Activated T-cell treated with anti-CD3 and anti-CD28 coated beads, Interleukin-2, amount 50 U/mL, for 48 hours (primary cell): ENCODE data around the gene PALS1.

Experiments
- DNase-seq, 2 experiments: peaks; one replicate each; pipeline ENCODE4 v3.0.0-alpha.2; 2020

PALS1 gene

DNA sequence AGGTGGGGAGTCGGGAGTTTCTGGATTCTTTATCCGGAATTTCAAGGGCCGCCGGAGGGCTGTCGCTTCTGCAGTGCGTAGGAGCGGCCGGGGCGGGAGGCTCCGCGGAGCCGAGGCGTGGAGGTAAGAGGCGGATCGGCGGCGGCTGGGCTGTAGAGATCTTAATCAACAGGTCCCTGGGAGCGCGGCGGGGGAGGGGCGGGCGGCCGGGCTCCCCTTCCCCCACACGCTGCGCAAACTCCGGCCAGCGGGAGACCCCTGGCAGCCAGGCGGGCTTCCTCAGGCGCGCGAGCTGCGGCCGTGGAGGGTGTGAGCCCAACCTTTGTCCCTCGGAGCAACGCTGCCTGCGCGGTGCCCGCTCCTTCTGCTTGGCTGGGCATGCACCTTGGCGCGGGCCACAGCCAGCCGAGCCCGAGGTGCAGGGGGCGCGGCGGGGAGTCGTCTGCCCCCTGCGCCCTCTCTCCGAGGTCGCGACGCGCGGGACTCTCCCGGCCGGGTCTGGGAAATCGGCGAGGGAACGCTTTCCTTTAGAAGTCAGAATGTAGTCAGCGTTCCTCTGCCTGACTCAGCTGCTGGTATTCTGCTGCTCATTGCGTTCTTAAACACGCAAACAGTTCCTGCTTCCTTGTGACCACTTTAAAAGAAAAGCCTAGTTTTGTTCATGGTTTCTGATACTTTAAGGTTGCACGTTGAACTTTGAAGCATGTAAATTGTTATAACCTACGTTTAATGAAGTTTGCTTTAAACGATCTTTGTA lies at the start of gene PALS1:
Gene PALS1, plus strand, starts transcription at position 25 of the 757 bp plus-strand sequence. CDS start 37,736 bp downstream, outside the sequence.
- no peak for DNase-seq

DNA sequence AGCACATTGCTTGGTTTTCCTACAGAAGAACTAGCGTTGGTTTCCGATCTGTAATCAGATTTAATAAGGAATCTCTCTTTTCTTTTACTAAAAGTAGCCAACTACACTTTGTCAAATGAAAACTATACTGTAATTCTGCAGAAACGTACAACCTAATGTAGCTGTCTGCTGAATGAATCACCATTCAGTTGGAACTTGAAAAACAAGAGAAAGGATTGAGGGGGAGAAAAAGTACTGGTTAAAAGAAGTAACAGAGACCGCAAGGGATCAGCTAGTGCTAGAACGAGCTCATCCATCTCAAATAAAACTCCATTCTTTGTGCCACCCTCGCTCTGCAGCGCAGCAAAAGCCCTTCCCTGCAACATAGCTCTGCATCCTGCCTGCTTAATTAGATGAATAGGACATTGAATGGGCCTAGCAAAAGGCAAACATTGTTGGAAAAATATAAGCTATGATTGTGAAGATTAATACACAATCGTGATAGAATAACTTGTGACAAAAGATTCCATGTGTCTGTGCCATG lies 49.4 kb upstream of the PALS1 start:
- DNase-seq = no peak

DNA sequence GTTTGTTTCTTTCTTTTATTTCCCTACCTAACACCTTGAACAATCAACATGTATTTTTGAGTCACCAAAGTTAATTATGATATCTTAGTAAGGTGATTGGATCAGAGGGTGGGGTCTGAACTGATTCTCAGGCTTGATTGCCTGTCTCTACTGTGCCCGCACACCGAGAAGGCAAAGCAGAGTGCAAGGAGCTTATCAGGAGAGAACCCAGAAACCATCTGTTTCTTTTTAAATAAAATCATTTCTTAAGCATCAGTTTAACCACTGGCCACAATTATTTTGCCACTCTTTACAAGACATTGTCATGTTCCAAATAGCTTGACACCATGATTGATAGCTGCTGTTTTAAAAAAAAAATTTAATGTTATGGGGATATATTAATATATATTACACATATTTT lies 48.9 kb upstream of the PALS1 start:
- DNase-seq = no peak

DNA sequence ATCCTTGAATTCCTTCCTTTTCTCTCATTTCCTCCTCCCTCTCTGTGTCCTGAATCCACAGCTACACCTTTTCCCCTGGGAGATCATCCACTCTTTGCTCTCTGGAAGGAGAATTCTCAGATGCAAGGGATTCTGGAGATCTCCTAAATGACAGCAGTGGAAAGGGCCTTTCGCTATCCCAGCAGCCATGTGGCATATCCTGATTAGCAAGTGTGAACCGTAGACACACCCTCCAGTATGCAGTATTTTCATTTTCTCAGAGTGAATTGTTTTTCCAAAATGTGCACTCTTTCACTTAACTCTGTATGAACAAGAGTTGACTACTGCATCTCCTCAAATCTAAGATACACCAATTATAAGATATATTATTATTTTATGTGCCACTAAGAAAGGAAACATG lies 46.0 kb upstream of the PALS1 start:
- DNase-seq = no peak

- DNase-seq = no peak
These were observed 42.2 kb upstream of the PALS1 start for GRCh38 chr14:67199016-67199415.

DNA sequence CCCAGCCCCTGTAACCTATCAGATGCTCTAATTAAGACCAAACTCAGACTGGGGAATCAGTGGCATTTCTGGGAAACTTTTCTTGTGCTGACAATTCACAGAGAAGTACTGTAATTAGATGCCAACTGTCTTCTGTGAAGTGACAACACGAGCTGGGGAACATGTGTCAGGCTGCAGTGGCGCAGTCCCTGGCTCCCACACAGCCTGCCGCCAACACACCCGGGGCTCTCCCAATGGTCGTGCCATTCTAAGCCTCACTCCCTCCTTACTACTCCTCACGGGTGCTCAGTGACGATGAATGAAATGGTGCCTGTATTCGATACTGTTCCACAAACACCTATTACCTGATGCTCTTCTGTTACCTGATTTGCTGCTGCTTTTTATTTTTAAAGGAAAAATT lies 33.4 kb upstream of the PALS1 start:
- no peak for DNase-seq

DNA sequence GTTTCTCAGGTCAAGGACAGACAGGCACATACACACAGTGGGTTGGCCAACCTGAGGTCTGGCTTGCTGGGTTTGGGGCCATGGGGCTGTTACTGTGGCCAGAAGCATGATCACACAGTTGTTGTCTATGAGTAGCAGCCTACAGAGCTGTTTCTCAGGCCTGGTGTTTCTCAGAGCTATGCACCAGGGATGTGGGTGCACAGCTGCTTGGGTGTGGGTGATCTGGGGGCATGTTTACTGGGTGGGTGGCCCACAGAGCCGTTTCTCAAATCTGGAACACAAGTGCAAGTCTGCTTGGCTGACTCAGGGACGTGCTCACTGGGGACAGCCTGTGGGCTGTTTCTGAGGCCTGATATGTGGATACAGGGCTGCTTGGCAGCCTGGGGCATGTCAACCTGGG lies 23.1 kb upstream of the PALS1 start:
- no peak for DNase-seq

DNA sequence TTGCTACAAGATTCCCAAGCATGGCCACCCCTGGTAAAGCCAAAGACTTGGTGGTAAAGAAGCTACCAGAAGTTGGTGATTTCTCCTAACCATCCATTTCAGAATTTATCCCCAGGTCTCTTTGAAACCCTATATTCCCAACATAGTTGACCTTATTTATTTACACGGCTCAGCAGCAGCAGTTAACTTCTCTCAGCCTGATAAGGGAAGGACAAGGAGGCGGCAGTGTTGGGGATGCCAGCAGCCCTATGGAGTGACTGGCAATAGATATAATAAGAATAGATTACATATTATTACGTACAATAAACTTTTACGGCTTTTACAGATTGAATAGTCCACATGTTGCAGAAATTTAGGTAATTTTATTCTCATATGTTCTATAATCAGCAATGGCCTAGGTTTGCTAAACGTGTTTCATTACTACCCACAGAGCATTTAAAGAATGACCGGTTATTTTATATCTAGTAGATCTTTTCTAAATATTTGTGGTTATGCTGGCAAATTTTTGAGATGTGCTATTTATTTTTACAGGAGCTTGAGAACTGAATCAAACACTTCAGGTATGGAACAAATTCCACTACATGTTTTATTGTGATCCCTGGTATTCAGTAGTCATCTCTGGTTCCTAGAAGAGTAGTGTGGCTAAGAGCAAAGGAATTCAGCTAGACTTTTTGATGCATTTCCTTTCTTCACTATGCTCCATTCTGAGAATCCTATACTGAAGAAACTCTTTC lies 19.8 kb upstream of the PALS1 start:
- DNase-seq = no peak

DNA sequence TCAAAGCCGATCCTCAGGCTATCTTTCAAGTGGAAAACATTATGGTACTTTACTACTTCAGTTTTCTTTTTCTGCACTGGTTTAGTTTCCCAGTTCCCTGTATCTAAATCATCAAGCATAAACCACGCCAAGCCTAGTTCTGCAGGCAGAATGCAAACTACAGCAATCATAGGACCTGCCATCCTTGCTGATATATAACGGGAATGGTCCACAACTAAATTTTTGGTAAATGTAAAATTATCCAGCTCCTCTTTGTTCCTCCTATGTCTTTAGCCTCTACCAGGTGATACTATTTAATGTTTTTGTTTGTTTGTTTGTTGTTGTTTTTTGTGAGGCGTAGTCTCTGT lies 19.3 kb upstream of the PALS1 start:
- no peak for DNase-seq

DNA sequence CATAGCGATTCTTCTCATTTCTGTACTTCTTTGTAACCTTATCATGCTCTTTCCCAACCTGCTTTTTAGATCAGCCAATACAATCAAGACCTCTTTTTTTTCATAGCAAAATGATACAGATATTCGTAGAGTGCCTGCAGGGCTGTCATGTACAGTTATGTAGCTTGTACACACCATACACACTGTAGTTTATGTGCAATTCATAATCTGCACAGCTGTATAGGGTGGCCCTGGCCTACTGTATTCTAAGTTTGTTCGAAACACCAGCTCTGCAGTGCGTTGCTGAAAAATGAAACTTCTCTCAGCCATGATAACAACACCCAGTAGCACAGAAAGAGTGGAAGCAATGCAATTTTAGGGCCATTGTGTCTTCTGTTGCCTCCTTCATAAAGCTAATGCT lies 15.7 kb upstream of the PALS1 start:
- no peak for DNase-seq

GRCh38 chr14:67228325-67228984 lies 12.8 kb upstream of the PALS1 start:
- no peak for DNase-seq

- DNase-seq = no peak
These were observed 9.2 kb upstream of the PALS1 start for GRCh38 chr14:67232066-67232465.

DNA sequence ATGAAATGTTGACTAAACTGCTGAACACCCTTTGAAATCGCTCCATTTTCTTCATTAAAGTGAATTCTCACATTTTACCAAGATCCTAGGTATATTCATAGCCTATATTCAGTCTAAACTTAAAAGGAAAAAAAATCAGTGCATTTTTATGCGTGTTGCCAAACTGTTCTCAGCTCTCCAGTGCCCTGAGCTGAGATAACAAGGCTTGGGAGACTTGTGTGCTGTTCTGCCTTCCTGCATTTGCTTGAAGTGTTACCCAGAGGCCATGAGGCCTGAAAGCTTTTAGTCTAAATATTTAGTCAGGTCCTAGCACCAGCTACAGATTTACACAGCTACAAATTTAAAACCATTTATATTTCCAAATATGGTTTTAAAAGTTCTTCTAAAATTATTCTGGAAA lies 8.6 kb upstream of the PALS1 start:
- no peak for DNase-seq

DNA sequence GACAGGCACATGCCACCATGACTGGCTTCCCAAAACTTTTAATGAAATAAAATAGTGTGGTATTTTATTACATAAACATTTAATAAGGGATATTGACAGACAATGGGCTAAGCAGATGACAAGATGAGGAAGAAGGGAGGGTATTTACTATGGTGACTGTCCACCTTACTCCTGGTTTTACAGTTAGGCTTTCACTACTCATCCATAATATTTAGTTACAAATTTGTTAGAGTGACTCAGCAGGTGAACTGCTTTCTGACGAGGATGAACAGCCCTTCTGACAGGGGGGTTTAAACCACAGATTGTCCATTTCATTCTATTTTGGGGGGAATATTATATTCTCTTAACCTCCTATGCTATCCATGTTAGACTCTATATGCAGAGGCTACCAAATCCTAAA lies 3.6 kb upstream of the PALS1 start:
- no peak for DNase-seq

- no peak for DNase-seq
These were observed 1.7 kb upstream of the PALS1 start for GRCh38 chr14:67239582-67239981.

DNA sequence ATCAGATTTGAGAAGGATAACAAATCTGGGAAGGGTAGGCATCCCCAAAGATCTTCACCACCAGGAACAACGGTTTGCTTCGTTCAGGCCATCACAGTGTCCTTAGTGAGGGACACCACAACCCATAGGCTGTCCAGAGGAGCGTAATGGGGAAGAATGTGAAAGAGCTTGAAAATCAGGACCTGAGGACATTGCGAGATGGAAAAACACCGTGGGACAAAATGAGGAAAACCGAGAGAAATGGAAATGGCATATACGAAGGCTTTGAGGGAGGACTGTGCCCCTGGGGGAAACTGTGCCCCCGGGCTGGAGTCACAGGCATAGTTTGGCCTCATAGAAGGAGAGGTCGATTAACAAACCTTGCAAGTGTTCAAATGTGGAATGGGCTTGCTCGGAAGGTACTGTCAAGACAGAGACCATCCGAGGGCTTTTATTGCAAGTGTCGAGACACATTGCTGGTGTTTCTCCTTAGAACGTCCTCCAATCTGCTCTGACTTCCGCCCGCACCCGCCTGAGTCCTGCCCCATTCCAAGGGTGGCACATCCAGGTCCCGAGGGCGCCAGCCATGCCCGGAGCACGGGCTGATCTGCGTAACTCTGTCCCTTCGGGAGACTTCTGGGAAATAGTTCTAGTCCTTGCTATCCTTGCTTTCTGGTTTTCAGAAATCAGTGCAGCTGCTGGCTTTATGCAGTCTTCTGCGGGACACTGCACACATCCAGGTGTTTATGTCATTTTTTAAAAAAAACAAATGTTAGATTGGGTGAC lies 885 bp upstream of the PALS1 start:
- DNase-seq = peak; percentile 49 to 52

DNA sequence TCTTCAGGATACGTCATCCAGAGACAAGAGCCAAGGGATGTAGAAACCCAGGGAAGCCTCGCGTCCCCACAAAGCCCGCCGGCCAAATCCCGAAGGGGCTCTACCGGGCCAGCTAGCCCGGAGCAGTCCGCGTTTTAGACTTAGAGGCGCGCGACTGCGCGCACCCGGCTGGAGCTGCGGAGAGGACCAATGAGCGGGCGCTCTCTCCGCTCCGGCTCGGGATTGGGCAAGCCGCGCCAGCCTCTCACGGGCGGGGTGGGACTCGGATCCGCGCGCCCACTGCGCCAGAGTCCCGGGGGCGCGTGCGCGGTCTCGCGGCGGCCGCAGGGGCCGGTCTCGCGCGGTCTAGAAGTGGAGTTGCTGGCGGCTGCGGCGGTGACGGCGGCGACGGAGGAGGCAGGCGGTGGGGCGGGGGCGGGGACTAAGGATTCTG lies 241 bp upstream of the PALS1 start:
- DNase-seq = peak; percentile 94 to 96

DNA sequence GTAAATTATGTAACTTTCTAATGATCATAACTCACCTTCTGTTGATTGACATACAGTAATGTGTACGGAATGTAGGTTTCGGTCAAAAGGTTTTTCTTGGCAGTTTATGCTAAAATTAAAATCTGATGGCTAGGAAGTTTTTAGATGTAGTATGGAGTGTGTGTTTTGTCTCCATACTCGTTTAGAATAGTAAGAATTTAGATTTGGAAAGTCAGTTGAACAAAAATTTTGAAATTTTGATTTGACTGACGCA lies 859 bp downstream of the PALS1 start:
- no peak for DNase-seq

GRCh38 chr14:67245104-67245503 lies 3.9 kb downstream of the PALS1 start:
- no peak for DNase-seq

GRCh38 chr14:67251573-67252226 lies 10.5 kb downstream of the PALS1 start:
- no peak for DNase-seq

DNA sequence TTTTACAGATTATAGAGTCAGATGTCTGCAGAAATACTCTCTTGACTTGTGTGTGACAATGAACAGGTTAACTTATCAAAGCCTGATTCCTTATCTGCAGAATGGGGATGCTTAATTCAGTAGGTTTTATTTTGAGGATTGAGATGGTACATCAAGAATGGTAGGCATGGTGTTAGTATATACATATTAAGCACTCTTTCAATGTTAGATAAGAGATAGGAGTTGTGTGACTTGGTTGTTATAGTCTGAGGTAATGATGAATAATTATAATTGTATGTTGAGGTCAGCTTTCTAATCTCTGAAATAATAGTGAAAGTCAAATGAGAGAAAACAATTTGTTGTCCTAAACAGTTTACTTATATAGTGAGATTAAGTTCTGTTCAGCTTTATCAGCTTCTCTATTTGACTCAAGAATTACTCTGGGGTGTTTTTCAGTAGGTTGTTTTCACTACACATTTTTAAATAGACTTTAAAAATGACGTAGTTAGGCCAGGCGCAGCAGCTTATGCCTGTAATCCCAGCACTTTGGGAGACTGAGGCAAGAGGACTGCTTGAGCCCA lies 11.9 kb downstream of the PALS1 start:
- DNase-seq = no peak

- DNase-seq = no peak
These were observed 16.7 kb downstream of the PALS1 start for GRCh38 chr14:67257906-67258305.
